Mesendoderm (in vitro differentiated cells): Measurements from ENCODE around the gene PDCD10.

Experiments
- DNase-seq: peaks from one replicate; pipeline ENCODE4 v3.0.0; 2013
- H2AK5ac ChIP-seq: 2 replicates; pipeline ENCODE4 v1.6.1; 2013; ENCODE audit warnings: low read length, inconsistent platforms
- H2BK120ac ChIP-seq: 2 replicates; pipeline ENCODE4 v1.6.1; 2013; ENCODE audit warnings: low read depth, mild to moderate bottlenecking, low read length, moderate library complexity, mixed read lengths
- H2BK15ac ChIP-seq: replicated peaks from 2 replicates; pipeline ENCODE4 v1.6.1; 2013; ENCODE audit warnings: low read depth, mild to moderate bottlenecking, moderate library complexity
- H2BK5ac ChIP-seq: 2 replicates; pipeline ENCODE4 v1.6.1; 2013; ENCODE audit warnings: low read length, inconsistent platforms
- H3K18ac ChIP-seq: 2 replicates; pipeline ENCODE4 v1.6.1; 2013; ENCODE audit warnings: mild to moderate bottlenecking, low read length, mixed read lengths
- H3K23ac ChIP-seq: one replicate; pipeline ENCODE4 v1.6.1; 2013; ENCODE audit warnings: low read length
- H3K27ac ChIP-seq: 2 replicates; pipeline ENCODE4 v1.5.1; 2013; ENCODE audit warnings: low read depth, mild to moderate bottlenecking, inconsistent platforms, low read length, moderate library complexity
- H3K27me3 ChIP-seq: 2 replicates; pipeline ENCODE4 v1.6.1; 2013; ENCODE audit warnings: low read length, control low read depth, mild to moderate bottlenecking, inconsistent platforms; ENCODE audit not compliant: insufficient read depth, poor library complexity
- H3K36me3 ChIP-seq: 2 replicates; pipeline ENCODE4 v1.6.1; 2013; ENCODE audit warnings: low read length, inconsistent platforms; ENCODE audit not compliant: control insufficient read depth, insufficient read depth
- H3K4ac ChIP-seq: one replicate; pipeline ENCODE4 v1.6.1; 2013; ENCODE audit warnings: low read depth, mild to moderate bottlenecking, low read length, moderate library complexity
- H3K4me1 ChIP-seq: 2 replicates; pipeline ENCODE4 v1.6.1; 2013; ENCODE audit warnings: low read depth, low read length, inconsistent platforms; ENCODE audit not compliant: control insufficient read depth
- H3K4me2 ChIP-seq: 2 replicates; pipeline ENCODE4 v1.6.1; 2013; ENCODE audit warnings: low read length
- H3K4me3 ChIP-seq: 2 replicates; pipeline ENCODE4 v1.5.1; 2013; ENCODE audit warnings: mild to moderate bottlenecking, low read length
- H3K56ac ChIP-seq: one replicate; pipeline ENCODE4 v1.6.1; 2013; ENCODE audit warnings: low read length
- H3K79me1 ChIP-seq: 2 replicates; pipeline ENCODE4 v1.6.1; 2013; ENCODE audit warnings: low read length, inconsistent platforms
- H3K79me2 ChIP-seq: 2 replicates; pipeline ENCODE4 v1.6.1; 2013; ENCODE audit warnings: mild to moderate bottlenecking, low read length; ENCODE audit not compliant: control insufficient read depth, insufficient read depth
- H3K9ac ChIP-seq: 2 replicates; pipeline ENCODE4 v1.6.1; 2013; ENCODE audit warnings: low read length, inconsistent platforms
- H4K5ac ChIP-seq: one replicate; pipeline ENCODE4 v1.6.1; 2013; ENCODE audit warnings: low read length
- H4K8ac ChIP-seq: one replicate; pipeline ENCODE4 v1.6.1; 2013; ENCODE audit warnings: low read depth, mild to moderate bottlenecking, control low read depth, low read length, moderate library complexity
- WGBS: extraction: QIAGEN DNeasy Blood & Tissue Kit; methylation state at CpG from one replicate; pipeline ENCODE4 v1.1.7; 2013; ENCODE audit warnings: low lambda C conversion rate, missing lambda C conversion rate; ENCODE audit not compliant: insufficient coverage; ENCODE audit errors: extremely low coverage; 5-methylcytosine and 5-hydroxymethylcytosine counted together

PDCD10 gene

DNA sequence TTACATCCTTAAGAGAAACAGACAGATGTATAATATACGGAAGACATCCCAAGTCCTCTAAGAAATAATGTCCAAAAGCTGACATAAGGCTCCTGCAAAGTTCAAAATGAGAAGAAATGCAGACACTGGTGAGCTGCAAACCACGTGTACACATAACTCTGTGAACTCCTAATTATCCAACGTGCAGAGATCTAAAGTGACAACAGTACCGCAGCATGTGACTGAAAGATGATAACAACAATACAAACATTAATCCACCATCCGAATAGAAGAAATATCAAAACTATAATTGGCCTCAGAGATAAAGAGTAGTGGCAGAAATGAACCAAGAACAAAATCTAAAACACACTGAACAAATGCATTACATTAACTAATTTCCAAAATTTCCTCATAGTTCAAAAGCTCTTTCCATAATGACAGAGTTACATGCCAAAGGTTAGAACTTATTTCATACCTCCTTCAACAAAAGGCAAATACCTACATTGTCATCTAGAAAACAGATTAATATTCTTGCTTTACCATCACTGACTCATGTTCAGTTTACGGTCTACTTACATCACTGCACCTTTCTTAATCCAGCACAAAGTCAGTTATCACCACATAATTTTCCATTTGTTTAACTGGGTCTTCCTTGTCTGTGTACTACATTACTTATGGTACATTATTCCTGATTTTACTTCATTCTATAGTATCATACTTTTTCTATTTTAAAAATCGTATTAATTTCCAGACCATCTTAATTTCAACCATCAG is 2.2 kb downstream of the PDCD10 start:
- H3K56ac ChIP-seq: no peak overlapping the region
- H3K9ac ChIP-seq: peak overlapping the region; percentile 25
- no peak overlapping the region for H2AK5ac ChIP-seq
- H3K79me2 ChIP-seq: peaks cover 45% of the 10 kb centered on the region
- H3K4me3 ChIP-seq: no peak overlapping the region
- no peak for DNase-seq
- H3K79me1 ChIP-seq: no peaks in the 10 kb centered on the region
- no peaks in the 10 kb centered on the region for H3K36me3 ChIP-seq
- H3K27me3 ChIP-seq: no peaks in the 10 kb centered on the region
- no peak overlapping the region for H4K5ac ChIP-seq
- no peak overlapping the region for H2BK5ac ChIP-seq
- no peak overlapping the region for H3K4ac ChIP-seq
- H3K23ac ChIP-seq: no peak overlapping the region
- no peak overlapping the region for H3K18ac ChIP-seq
- no peak overlapping the region for H4K8ac ChIP-seq
- peaks cover 9% of the 10 kb centered on the region for H3K4me1 ChIP-seq
- H2BK15ac ChIP-seq: no peak overlapping the region
- no peak overlapping the region for H2BK120ac ChIP-seq
- 100% methylated on average over 1 of the region's 7 CpGs for WGBS
- H3K27ac ChIP-seq: no peak overlapping the region
- H3K4me2 ChIP-seq: peak overlapping the region; percentile 13

DNA sequence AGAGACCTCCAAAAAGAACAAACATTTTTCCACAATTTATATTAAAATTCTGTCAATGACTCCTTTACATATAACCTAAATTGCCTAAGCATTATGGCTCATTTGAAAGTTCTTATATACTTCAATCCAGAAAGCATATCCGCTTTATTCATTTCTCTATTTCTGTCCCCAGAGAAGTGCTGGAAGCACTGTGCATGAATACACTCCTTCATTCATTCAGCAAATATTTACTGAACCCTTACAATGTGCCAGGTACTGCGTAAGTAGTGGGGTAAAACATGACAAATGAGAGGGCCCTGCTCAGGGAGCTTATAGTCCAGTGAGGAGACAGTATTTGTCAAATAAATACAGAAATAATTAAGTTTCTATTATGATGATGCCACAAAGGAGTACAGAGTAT is 3.3 kb downstream of the PDCD10 start:
- Histone ChIP-seq H3K79me1 (no peaks in the 10 kb centered on the region), H3K23ac (no peak overlapping the region), H3K9ac (peak overlapping the region; percentile 19), H3K36me3 (no peaks in the 10 kb centered on the region), H3K4me3 (no peak overlapping the region), H2BK120ac (no peak overlapping the region), H3K4me1 (peaks cover 9% of the 10 kb centered on the region), H3K79me2 (peaks cover 53% of the 10 kb centered on the region), H4K5ac (no peak overlapping the region), H2AK5ac (no peak overlapping the region), H2BK5ac (no peak overlapping the region), H3K18ac (no peak overlapping the region), H4K8ac (no peak overlapping the region), H3K4ac (no peak overlapping the region), H3K27ac (no peak overlapping the region), H2BK15ac (no peak overlapping the region), H3K56ac (peak overlapping the region; percentile 56), H3K27me3 (no peaks in the 10 kb centered on the region), H3K4me2 (no peak overlapping the region)
- WGBS: no CpG with 5 or more reads among the region's 2 CpGs
- DNase-seq: no peak

DNA sequence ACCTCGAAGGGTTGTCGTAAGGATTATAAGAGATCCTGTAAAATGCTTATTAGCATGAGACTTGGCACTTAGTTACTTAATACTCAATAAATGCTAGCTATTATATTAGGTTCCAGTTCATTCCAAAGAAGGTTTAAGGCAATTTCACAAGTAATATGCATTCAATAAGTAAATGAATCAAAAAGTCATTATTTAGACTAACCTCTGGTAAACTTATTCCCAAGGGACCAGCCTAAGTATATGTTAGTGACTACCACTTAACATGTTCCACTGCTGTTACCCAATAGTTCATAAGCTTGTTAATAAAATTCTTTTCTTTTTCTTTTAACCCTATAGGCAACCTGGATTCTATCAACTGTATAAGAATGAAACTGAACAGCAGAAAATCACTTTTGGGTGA is 5.1 kb downstream of the PDCD10 start:
- Histone ChIP-seq H3K79me2 (peaks cover 64% of the 10 kb centered on the region), H3K4me1 (peaks cover 7% of the 10 kb centered on the region), H2AK5ac (no peak overlapping the region), H3K9ac (no peak overlapping the region), H2BK120ac (no peak overlapping the region), H3K4me2 (no peak overlapping the region), H3K4ac (no peak overlapping the region), H3K27ac (no peak overlapping the region), H3K56ac (no peak overlapping the region), H3K36me3 (no peaks in the 10 kb centered on the region), H3K4me3 (no peak overlapping the region), H3K27me3 (no peaks in the 10 kb centered on the region), H3K79me1 (no peaks in the 10 kb centered on the region), H4K5ac (no peak overlapping the region), H3K23ac (no peak overlapping the region), H3K18ac (no peak overlapping the region), H2BK15ac (no peak overlapping the region), H2BK5ac (no peak overlapping the region), H4K8ac (no peak overlapping the region)
- DNase-seq: no peak
- WGBS: no CpG with 5 or more reads among the region's 2 CpGs

DNA sequence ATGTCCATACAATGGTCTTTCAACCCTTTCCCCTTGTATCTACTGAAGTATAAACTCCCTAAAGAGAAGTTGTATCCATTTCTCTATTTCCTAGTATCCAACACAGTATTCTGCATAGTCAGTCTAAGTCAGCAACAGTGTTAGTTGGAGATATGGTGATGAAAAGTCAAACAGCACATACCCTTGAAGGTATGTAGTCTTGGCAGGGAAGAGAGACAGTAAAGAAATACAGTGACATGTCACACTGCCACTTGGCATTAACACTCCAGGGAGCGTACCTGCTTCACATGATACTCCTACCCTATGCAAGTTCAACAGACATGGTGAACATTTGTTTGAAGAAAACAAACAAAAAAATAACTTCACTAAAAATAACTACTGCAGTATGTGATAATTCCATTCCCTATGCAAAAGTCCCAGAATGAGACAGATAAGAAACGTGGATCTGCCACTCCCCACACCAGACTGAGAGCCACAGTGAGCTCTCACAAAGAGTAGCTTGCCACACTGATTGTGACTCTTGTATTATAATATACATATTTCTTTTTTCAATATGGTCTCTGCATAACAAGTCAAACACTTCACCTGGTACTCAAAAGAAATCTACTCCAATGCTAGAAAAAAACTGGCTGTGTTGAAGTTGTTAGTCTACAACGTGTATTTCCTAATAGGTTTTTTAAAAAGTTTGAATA is 5.9 kb downstream of the PDCD10 start:
- H4K5ac ChIP-seq: no peak overlapping the region
- H3K9ac ChIP-seq: no peak overlapping the region
- H3K27me3 ChIP-seq: no peaks in the 10 kb centered on the region
- no peak overlapping the region for H3K18ac ChIP-seq
- H3K23ac ChIP-seq: no peak overlapping the region
- H3K27ac ChIP-seq: no peak overlapping the region
- H3K4me2 ChIP-seq: no peak overlapping the region
- DNase-seq: no peak
- peaks cover 7% of the 10 kb centered on the region for H3K4me1 ChIP-seq
- H3K36me3 ChIP-seq: no peaks in the 10 kb centered on the region
- H2BK5ac ChIP-seq: no peak overlapping the region
- H2BK15ac ChIP-seq: no peak overlapping the region
- H3K79me1 ChIP-seq: no peaks in the 10 kb centered on the region
- no peak overlapping the region for H2AK5ac ChIP-seq
- H3K56ac ChIP-seq: no peak overlapping the region
- no peak overlapping the region for H4K8ac ChIP-seq
- no CpG with 5 or more reads among the region's 3 CpGs for WGBS
- H3K4me3 ChIP-seq: no peak overlapping the region
- no peak overlapping the region for H2BK120ac ChIP-seq
- H3K79me2 ChIP-seq: peaks cover 66% of the 10 kb centered on the region
- H3K4ac ChIP-seq: no peak overlapping the region

DNA sequence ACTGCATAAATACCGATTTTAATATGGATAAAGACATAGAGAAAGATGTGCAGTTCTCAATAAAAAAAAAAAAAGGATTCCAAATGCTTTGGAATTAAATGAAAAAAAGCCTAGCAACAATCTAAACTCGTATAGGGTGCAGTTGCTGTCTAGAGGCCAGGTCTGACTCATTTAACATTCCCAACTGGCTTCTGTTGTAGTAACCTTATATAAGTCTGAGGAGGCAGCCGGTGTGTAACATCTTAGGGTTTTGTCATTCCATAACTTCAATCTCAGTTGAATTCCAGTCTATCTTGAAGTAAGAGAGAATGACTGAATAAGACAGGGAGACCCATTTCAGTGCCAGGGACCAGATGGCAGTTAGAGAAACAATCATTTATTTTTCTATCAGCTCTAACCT is 6.5 kb downstream of the PDCD10 start:
- Histone ChIP-seq H4K5ac (no peak overlapping the region), H3K4me2 (no peak overlapping the region), H3K23ac (no peak overlapping the region), H3K9ac (no peak overlapping the region), H2BK15ac (no peak overlapping the region), H2BK120ac (no peak overlapping the region), H3K79me2 (peaks cover 67% of the 10 kb centered on the region), H3K36me3 (no peaks in the 10 kb centered on the region), H2BK5ac (no peak overlapping the region), H3K4me1 (peaks cover 9% of the 10 kb centered on the region), H3K56ac (no peak overlapping the region), H3K4ac (no peak overlapping the region), H2AK5ac (no peak overlapping the region), H3K27me3 (no peaks in the 10 kb centered on the region), H3K79me1 (peaks cover 1% of the 10 kb centered on the region), H4K8ac (no peak overlapping the region), H3K4me3 (no peak overlapping the region), H3K27ac (no peak overlapping the region), H3K18ac (no peak overlapping the region)
- peak; percentile 27 for DNase-seq
- no CpG with 5 or more reads among the region's 3 CpGs for WGBS
